ENCODE data around the gene MAP4K1.

The MAP4K1 gene

GRCh38 chr19:38644719-38645118 lies 27.0 kb upstream of the MAP4K1 start:
- H3K27me3 ChIP-seq (ENCODE audit: insufficient read depth, low read depth) = no peaks in the 10 kb centered on the region
- no peak overlapping the region for H3K4me3 ChIP-seq (IDR thresholded peaks at IDR 0.05; ENCODE audit: insufficient read depth, low read depth, low read length)
- H3K27ac ChIP-seq = no peak overlapping the region
- H3K36me3 ChIP-seq (ENCODE audit: insufficient read depth) = no peaks in the 10 kb centered on the region
- TF ChIP-seq CTCF (conservative IDR thresholded peaks at IDR 0.05; ENCODE audit: low read depth, low read length) = no peak
- H3K9ac ChIP-seq = no peak overlapping the region
- no peak overlapping the region for H3K4me2 ChIP-seq
- no peak overlapping the region for H2AFZ ChIP-seq (ENCODE audit: low read depth)
- H3K79me2 ChIP-seq (ENCODE audit: insufficient read depth, low read depth) = peaks cover 22% of the 10 kb centered on the region
- H4K20me1 ChIP-seq (ENCODE audit: insufficient read depth) = no peaks in the 10 kb centered on the region
- peaks cover 12% of the 10 kb centered on the region for H3K4me1 ChIP-seq (ENCODE audit: low read depth, poor library complexity, severe bottlenecking)

DNA sequence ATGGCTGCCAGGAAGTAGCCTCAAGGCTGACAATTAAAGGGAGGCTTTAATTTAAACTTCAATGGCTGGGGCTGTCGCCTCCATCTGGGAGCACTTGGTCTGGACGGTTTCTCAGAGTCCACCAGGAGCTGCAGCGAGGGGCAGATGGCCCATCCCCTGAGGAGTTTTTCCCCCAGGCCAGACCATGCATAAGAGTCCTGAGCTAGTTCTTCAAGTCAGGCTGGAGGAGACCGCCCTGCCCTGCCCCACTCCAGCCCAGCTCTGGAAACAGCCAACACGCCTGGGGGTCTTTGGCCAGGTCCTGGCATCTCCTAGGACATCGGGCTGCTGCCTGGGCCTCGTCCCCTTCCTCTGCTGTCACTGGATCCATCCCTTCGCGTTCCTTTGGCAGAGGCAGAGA lies 24.4 kb upstream of the MAP4K1 start:
- Histone ChIP-seq H3K27me3 (ENCODE audit: insufficient read depth, low read depth) (no peaks in the 10 kb centered on the region), H3K4me2 (no peak overlapping the region), H3K79me2 (ENCODE audit: insufficient read depth, low read depth) (no peaks in the 10 kb centered on the region), H3K9ac (no peak overlapping the region), H4K20me1 (ENCODE audit: insufficient read depth) (no peaks in the 10 kb centered on the region), H3K4me3 (IDR thresholded peaks at IDR 0.05; ENCODE audit: insufficient read depth, low read depth, low read length) (no peak overlapping the region), H2AFZ (ENCODE audit: low read depth) (no peak overlapping the region), H3K27ac (no peak overlapping the region), H3K36me3 (ENCODE audit: insufficient read depth) (no peaks in the 10 kb centered on the region), H3K4me1 (ENCODE audit: low read depth, poor library complexity, severe bottlenecking) (peaks cover 5% of the 10 kb centered on the region)
- no peak for TF ChIP-seq CTCF (conservative IDR thresholded peaks at IDR 0.05; ENCODE audit: low read depth, low read length)

DNA sequence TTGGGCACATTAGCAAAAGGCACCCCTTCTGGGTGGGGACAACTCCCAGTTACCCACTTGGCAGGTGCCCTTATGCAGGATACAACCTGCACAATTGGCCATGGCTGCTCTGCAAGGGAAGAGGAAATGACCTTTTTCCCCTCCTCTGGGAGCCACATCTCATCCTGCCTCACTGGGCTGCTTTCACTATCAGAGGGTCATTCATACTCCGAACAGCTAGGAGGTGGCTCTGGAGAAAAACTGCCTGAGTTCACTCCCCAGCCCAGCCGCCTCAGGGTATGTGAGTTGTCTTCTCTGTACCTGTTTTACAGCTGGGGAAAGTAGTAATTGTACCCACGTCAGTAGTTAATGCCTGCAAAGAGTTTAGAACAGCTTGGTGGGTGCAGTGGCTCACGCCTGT lies 22.6 kb upstream of the MAP4K1 start:
- Histone ChIP-seq H3K79me2 (ENCODE audit: insufficient read depth, low read depth) (no peaks in the 10 kb centered on the region), H3K27me3 (ENCODE audit: insufficient read depth, low read depth) (no peaks in the 10 kb centered on the region), H4K20me1 (ENCODE audit: insufficient read depth) (no peaks in the 10 kb centered on the region), H3K4me3 (IDR thresholded peaks at IDR 0.05; ENCODE audit: insufficient read depth, low read depth, low read length) (no peak overlapping the region), H3K4me2 (no peak overlapping the region), H3K27ac (no peak overlapping the region), H3K36me3 (ENCODE audit: insufficient read depth) (no peaks in the 10 kb centered on the region), H3K4me1 (ENCODE audit: low read depth, poor library complexity, severe bottlenecking) (peaks cover 15% of the 10 kb centered on the region), H2AFZ (ENCODE audit: low read depth) (no peak overlapping the region), H3K9ac (no peak overlapping the region)
- no peak for TF ChIP-seq CTCF (conservative IDR thresholded peaks at IDR 0.05; ENCODE audit: low read depth, low read length)

- Histone ChIP-seq H3K4me2 (no peak overlapping the region), H3K9ac (no peak overlapping the region)
These were observed 21.9 kb upstream of the MAP4K1 start for GRCh38 chr19:38639679-38640078.

More at GRCh38 chr19:38639679-38640078, 21.9 kb upstream of the MAP4K1 start:
- Histone ChIP-seq H3K4me1 (ENCODE audit: low read depth, poor library complexity, severe bottlenecking) (peaks cover 15% of the 10 kb centered on the region), H3K79me2 (ENCODE audit: insufficient read depth, low read depth) (no peaks in the 10 kb centered on the region), H4K20me1 (ENCODE audit: insufficient read depth) (no peaks in the 10 kb centered on the region), H3K27me3 (ENCODE audit: insufficient read depth, low read depth) (no peaks in the 10 kb centered on the region), H3K27ac (no peak overlapping the region), H3K36me3 (ENCODE audit: insufficient read depth) (no peaks in the 10 kb centered on the region), H2AFZ (ENCODE audit: low read depth) (no peak overlapping the region), H3K4me3 (IDR thresholded peaks at IDR 0.05; ENCODE audit: insufficient read depth, low read depth, low read length) (no peak overlapping the region)
- no peak for TF ChIP-seq CTCF (conservative IDR thresholded peaks at IDR 0.05; ENCODE audit: low read depth, low read length)
